GM23338 (cell line): ENCODE results near the gene PRKAR1B.

Experiments
- CREB1 ChIP-seq: fragments of 250-450 bp; sonication (Bioruptor Pico); IDR thresholded peaks from 2 replicates; pipeline ENCODE4 v1.5.0; 2020; ENCODE audit warnings: low read depth, mild to moderate bottlenecking, moderate library complexity
- EZH2 ChIP-seq: fragments of 200-600 bp; sonication (generic); IDR thresholded peaks from one replicate; pipeline ENCODE4 v1.8.0; 2017; ENCODE audit warnings: antibody characterized with exemption, mild to moderate bottlenecking, low read depth; ENCODE audit not compliant: unreplicated experiment
- EZH2phosphoT487 ChIP-seq: fragments of 200-600 bp; sonication (generic); IDR thresholded peaks from one replicate; pipeline ENCODE4 v1.8.1; 2018; ENCODE audit warnings: antibody characterized with exemption; ENCODE audit not compliant: unreplicated experiment
- POLR2AphosphoS5 ChIP-seq: IDR thresholded peaks from 2 replicates; pipeline ENCODE4 v1.6.1; 2016; ENCODE audit warnings: antibody characterized with exemption, low read depth
- STAT1 ChIP-seq: IDR thresholded peaks from one replicate; pipeline ENCODE4 v1.6.1; 2016; ENCODE audit warnings: antibody characterized with exemption; ENCODE audit not compliant: unreplicated experiment
- TF ChIP-seq, protein P1 (sequence below): IDR thresholded peaks from one replicate; pipeline ENCODE4 v1.6.1; 2018; ENCODE audit warnings: antibody characterized with exemption; ENCODE audit not compliant: unreplicated experiment
- TF ChIP-seq, protein P2 (sequence below), 2 experiments: fragments of 200-600 bp in 1 of 2; sonication (generic) in 1 of 2; conservative IDR thresholded peaks; 2 replicates each; pipeline versions ENCODE4 v1.5.1 to v1.6.1; 2016 to 2017; ENCODE audit warnings: antibody characterized with exemption in 2 of 2, low read depth in 2 of 2, mild to moderate bottlenecking in 2 of 2, moderate library complexity in 1 of 2

GRCh38 chr7:664997-665735 is 61.9 kb downstream of the PRKAR1B start:
- no peak for TF ChIP-seq EZH2phosphoT487
- TF ChIP-seq STAT1 = no peak
- TF ChIP-seq, protein P1, sequence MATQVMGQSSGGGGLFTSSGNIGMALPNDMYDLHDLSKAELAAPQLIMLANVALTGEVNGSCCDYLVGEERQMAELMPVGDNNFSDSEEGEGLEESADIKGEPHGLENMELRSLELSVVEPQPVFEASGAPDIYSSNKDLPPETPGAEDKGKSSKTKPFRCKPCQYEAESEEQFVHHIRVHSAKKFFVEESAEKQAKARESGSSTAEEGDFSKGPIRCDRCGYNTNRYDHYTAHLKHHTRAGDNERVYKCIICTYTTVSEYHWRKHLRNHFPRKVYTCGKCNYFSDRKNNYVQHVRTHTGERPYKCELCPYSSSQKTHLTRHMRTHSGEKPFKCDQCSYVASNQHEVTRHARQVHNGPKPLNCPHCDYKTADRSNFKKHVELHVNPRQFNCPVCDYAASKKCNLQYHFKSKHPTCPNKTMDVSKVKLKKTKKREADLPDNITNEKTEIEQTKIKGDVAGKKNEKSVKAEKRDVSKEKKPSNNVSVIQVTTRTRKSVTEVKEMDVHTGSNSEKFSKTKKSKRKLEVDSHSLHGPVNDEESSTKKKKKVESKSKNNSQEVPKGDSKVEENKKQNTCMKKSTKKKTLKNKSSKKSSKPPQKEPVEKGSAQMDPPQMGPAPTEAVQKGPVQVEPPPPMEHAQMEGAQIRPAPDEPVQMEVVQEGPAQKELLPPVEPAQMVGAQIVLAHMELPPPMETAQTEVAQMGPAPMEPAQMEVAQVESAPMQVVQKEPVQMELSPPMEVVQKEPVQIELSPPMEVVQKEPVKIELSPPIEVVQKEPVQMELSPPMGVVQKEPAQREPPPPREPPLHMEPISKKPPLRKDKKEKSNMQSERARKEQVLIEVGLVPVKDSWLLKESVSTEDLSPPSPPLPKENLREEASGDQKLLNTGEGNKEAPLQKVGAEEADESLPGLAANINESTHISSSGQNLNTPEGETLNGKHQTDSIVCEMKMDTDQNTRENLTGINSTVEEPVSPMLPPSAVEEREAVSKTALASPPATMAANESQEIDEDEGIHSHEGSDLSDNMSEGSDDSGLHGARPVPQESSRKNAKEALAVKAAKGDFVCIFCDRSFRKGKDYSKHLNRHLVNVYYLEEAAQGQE = no peak
- no peak for TF ChIP-seq CREB1 (CRISPR knock-in tag)
- TF ChIP-seq POLR2AphosphoS5 = no peak
- TF ChIP-seq, protein P2, sequence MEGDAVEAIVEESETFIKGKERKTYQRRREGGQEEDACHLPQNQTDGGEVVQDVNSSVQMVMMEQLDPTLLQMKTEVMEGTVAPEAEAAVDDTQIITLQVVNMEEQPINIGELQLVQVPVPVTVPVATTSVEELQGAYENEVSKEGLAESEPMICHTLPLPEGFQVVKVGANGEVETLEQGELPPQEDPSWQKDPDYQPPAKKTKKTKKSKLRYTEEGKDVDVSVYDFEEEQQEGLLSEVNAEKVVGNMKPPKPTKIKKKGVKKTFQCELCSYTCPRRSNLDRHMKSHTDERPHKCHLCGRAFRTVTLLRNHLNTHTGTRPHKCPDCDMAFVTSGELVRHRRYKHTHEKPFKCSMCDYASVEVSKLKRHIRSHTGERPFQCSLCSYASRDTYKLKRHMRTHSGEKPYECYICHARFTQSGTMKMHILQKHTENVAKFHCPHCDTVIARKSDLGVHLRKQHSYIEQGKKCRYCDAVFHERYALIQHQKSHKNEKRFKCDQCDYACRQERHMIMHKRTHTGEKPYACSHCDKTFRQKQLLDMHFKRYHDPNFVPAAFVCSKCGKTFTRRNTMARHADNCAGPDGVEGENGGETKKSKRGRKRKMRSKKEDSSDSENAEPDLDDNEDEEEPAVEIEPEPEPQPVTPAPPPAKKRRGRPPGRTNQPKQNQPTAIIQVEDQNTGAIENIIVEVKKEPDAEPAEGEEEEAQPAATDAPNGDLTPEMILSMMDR (conservative IDR thresholded peaks at IDR 0.05; ENCODE audit: low read depth in 2 of 2) = no peak
- no peak for TF ChIP-seq EZH2
